Trophoblast cell (in vitro differentiated cells and primary cell): ENCODE data around the gene SMAP1.

Source experiments
- DNase-seq, 2 donors: peaks; one replicate each; pipeline ENCODE4 v3.0.0-alpha.2; 2016
- H2AFZ ChIP-seq: 2 replicates; pipeline ENCODE4 v1.6.1; 2013; ENCODE audit warnings: low read length, moderate library complexity, mild to moderate bottlenecking; ENCODE audit not compliant: insufficient read depth, poor library complexity
- H2AK5ac ChIP-seq: 2 replicates; pipeline ENCODE4 v1.6.1; 2013; ENCODE audit warnings: mild to moderate bottlenecking, low read length
- H2BK120ac ChIP-seq: 2 replicates; pipeline ENCODE4 v1.6.1; 2013; ENCODE audit warnings: low read length, mild to moderate bottlenecking, moderate library complexity; ENCODE audit not compliant: insufficient read depth, poor library complexity
- H2BK12ac ChIP-seq: 2 replicates; pipeline ENCODE4 v1.6.1; 2013; ENCODE audit warnings: mild to moderate bottlenecking, low read length, moderate library complexity
- H2BK5ac ChIP-seq: 2 replicates; pipeline ENCODE4 v1.6.1; 2013; ENCODE audit warnings: low read length, low read depth, moderate library complexity, mild to moderate bottlenecking; ENCODE audit not compliant: poor library complexity
- H3K14ac ChIP-seq: 2 replicates; pipeline ENCODE4 v1.6.1; 2013; ENCODE audit warnings: mild to moderate bottlenecking, low read length
- H3K18ac ChIP-seq: 2 replicates; pipeline ENCODE4 v1.6.1; 2013; ENCODE audit warnings: mild to moderate bottlenecking, low read length
- H3K23ac ChIP-seq: 2 replicates; pipeline ENCODE4 v1.6.1; 2013; ENCODE audit warnings: low read length
- H3K27ac ChIP-seq: 2 replicates; pipeline ENCODE4 v1.5.1; 2013; ENCODE audit warnings: low read depth, mild to moderate bottlenecking, inconsistent platforms, low read length, moderate library complexity
- H3K27me3 ChIP-seq: 2 replicates; pipeline ENCODE4 v1.6.1; 2013; ENCODE audit warnings: inconsistent platforms, mild to moderate bottlenecking, low read length, moderate library complexity; ENCODE audit not compliant: insufficient read depth
- H3K36me3 ChIP-seq, 2 experiments: 1 replicate in 1 of 2; 2 replicates in 1 of 2; pipeline ENCODE4 v1.6.1; 2013; ENCODE audit warnings: low read length in 2 of 2, mild to moderate bottlenecking in 2 of 2, moderate library complexity in 1 of 2; ENCODE audit not compliant: insufficient read depth in 2 of 2, control insufficient read depth in 1 of 2
- H3K4ac ChIP-seq: 2 replicates; pipeline ENCODE4 v1.6.1; 2013; ENCODE audit warnings: low read depth, mild to moderate bottlenecking, low read length, moderate library complexity
- H3K4me1 ChIP-seq, 2 experiments: 1 replicate in 1 of 2; 2 replicates in 1 of 2; pipeline ENCODE4 v1.6.1; 2013; ENCODE audit warnings: low read length in 2 of 2, mild to moderate bottlenecking in 2 of 2, moderate library complexity in 1 of 2; ENCODE audit not compliant: insufficient read depth in 2 of 2, control insufficient read depth in 1 of 2
- H3K4me2 ChIP-seq: 2 replicates; pipeline ENCODE4 v1.6.1; 2013; ENCODE audit warnings: inconsistent platforms, mild to moderate bottlenecking, low read length, moderate library complexity
- H3K4me3 ChIP-seq: 2 replicates; pipeline ENCODE4 v1.5.1; 2013; ENCODE audit warnings: mild to moderate bottlenecking, low read depth, low read length, inconsistent platforms
- H3K79me1 ChIP-seq: one replicate; pipeline ENCODE4 v1.6.1; 2013; ENCODE audit warnings: low read length
- H3K79me2 ChIP-seq: 2 replicates; pipeline ENCODE4 v1.6.1; 2013; ENCODE audit warnings: low read length, mild to moderate bottlenecking; ENCODE audit not compliant: control insufficient read depth, insufficient read depth, poor library complexity
- H3K9ac ChIP-seq: 2 replicates; pipeline ENCODE4 v1.6.1; 2013; ENCODE audit warnings: mild to moderate bottlenecking, low read length
- H3K9me3 ChIP-seq: 2 replicates; pipeline ENCODE4 v1.6.1; 2013; ENCODE audit warnings: low read depth, mild to moderate bottlenecking, control low read depth, inconsistent platforms, low read length; ENCODE audit not compliant: insufficient read depth
- H4K12ac ChIP-seq: 2 replicates; pipeline ENCODE4 v1.6.1; 2013; ENCODE audit warnings: low read depth, mild to moderate bottlenecking, low read length, moderate library complexity
- H4K8ac ChIP-seq: 2 replicates; pipeline ENCODE4 v1.6.1; 2013; ENCODE audit warnings: low read depth, mild to moderate bottlenecking, low read length, moderate library complexity
- H4K91ac ChIP-seq: one replicate; pipeline ENCODE4 v1.6.1; 2013; ENCODE audit warnings: low read depth, mild to moderate bottlenecking, low read length, moderate library complexity
- WGBS: extraction: QIAGEN DNeasy Blood & Tissue Kit; methylation state at CpG from one replicate; pipeline ENCODE4 v1.1.7; 2013; ENCODE audit warnings: missing lambda C conversion rate; ENCODE audit not compliant: insufficient read length, insufficient coverage; ENCODE audit errors: extremely low coverage; 5-methylcytosine and 5-hydroxymethylcytosine counted together

SMAP1 gene

DNA sequence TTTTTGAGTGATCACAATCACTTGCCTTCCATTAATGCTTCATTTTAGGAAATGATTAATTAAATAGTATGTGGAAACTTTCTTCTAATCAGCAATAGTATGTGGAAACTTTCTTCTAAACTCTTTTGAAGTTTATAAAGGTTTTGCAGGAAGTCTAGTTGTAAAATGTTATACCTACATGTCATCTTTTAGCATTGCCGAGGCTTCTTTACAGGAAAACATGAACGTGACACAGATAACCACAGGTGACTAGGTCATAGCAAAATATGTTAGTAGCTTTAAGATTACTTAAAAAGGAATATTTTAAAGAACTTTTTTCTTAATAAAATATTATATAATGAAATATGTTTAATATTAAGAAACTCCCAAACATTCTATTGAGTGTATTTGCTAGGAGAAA lies 56.8 kb downstream of the SMAP1 start:
- Histone ChIP-seq H2AFZ (no peak overlapping the region), H3K4me1 (no peaks in the 10 kb centered on the region), H3K4me3 (no peak overlapping the region), H3K9me3 (no peaks in the 10 kb centered on the region), H3K14ac (no peak overlapping the region), H3K27me3 (no peaks in the 10 kb centered on the region), H3K18ac (no peak overlapping the region), H2BK5ac (no peak overlapping the region), H2BK120ac (no peak overlapping the region), H3K79me2 (no peaks in the 10 kb centered on the region), H4K12ac (no peak overlapping the region), H3K79me1 (no peaks in the 10 kb centered on the region), H3K9ac (no peak overlapping the region), H2BK12ac (no peak overlapping the region), H3K4ac (no peak overlapping the region), H4K91ac (no peak overlapping the region), H2AK5ac (no peak overlapping the region), H3K36me3 (no peaks in the 10 kb centered on the region), H3K4me2 (no peak overlapping the region), H3K23ac (no peak overlapping the region), H4K8ac (no peak overlapping the region), H3K27ac (no peak overlapping the region)
- WGBS, result no CpG with 5 or more reads among the region's 2 CpGs
- no peak for DNase-seq

DNA sequence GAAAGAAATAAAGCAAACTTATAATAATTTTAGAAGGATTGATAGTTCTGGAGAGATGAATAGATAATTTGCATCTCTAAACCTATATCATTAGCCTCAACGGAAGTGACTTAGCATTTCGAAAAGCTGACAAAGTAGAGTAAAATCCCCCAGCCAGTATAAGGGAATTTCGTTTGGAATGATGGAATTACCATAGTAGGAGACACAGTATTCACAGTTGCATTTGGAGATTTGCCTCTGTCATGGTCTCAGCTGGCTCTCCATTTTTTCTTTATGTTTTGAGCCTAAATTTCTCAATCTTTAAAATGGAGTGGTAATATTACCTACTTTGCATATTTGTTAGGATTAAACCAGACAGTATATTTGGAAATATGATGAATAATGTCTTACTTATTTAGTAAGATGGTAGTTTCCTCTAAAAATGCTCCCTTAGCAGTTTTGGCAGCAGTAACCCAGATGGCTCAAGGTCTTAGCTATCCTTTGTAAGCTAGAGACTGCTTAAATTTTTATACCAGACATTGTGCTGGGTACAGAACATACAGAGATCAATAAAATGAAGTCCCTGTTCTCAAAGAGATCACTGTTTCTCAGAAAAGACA lies 58.2 kb downstream of the SMAP1 start:
- Histone ChIP-seq H2BK120ac (no peak overlapping the region), H4K91ac (no peak overlapping the region), H3K4me1 (no peaks in the 10 kb centered on the region), H3K18ac (no peak overlapping the region), H3K9ac (no peak overlapping the region), H2BK5ac (no peak overlapping the region), H3K23ac (no peak overlapping the region), H2AFZ (no peak overlapping the region), H3K27ac (no peak overlapping the region), H3K14ac (no peak overlapping the region), H4K8ac (no peak overlapping the region), H3K79me2 (no peaks in the 10 kb centered on the region), H3K4me3 (no peak overlapping the region), H2BK12ac (no peak overlapping the region), H3K36me3 (no peaks in the 10 kb centered on the region), H3K9me3 (no peaks in the 10 kb centered on the region), H3K27me3 (no peaks in the 10 kb centered on the region), H4K12ac (no peak overlapping the region), H2AK5ac (no peak overlapping the region), H3K4ac (no peak overlapping the region), H3K79me1 (no peaks in the 10 kb centered on the region), H3K4me2 (no peak overlapping the region)
- no CpG with 5 or more reads among the region's 3 CpGs for WGBS
- DNase-seq, result no peak

DNA sequence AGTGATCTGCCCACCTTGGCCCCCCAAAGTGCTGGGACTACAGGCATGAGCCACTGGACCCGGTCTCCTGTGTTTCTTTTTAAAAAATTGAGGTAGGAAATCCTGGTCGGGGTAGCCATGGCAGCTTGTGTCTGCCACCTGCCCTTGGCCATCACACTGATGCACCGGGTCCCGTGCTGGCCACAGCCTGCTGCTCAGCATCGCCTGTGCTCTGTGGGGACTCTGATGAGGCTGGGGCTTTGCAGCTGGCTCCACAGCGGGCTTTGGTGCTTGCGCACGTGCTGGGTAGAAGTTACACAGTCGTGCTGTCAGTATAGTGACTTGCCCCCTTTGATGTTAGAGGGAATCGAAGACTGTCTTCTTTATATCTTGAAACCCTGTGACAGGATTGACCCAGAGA lies 66.7 kb downstream of the SMAP1 start:
- no CpG with 5 or more reads among the region's 10 CpGs for WGBS

DNA sequence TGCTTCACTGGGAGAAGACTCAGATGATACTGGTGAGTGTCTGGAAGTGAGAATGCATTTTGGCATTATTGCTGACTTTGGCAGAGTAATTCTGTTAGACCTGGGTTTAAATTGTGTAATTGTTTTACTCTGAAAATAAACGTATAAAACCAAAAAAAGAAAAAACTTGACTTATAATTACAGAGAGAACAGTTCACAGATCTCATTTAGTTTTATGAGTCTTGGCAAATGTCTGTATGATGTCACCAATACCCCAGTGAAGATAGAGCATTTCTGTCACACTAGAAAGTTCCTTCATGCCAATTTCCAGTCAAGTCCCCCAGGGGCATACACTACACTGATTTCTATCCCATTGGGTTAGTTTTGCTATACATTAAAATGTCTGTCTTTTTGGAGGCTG lies 67.3 kb downstream of the SMAP1 start:
- H4K12ac ChIP-seq, result no peak overlapping the region

More for the DNA sequence above, 66.7 kb downstream of the SMAP1 start:
- H3K4me1 ChIP-seq, result no peaks in the 10 kb centered on the region
- H3K4ac ChIP-seq, result no peak overlapping the region
- no peak overlapping the region for H4K91ac ChIP-seq
- no peak overlapping the region for H2BK12ac ChIP-seq
- no peaks in the 10 kb centered on the region for H3K27me3 ChIP-seq
- no peak for DNase-seq
- H2AK5ac ChIP-seq, result no peak overlapping the region
- H3K14ac ChIP-seq, result no peak overlapping the region
- no peak overlapping the region for H3K27ac ChIP-seq
- H2BK5ac ChIP-seq, result no peak overlapping the region
- no peaks in the 10 kb centered on the region for H3K79me2 ChIP-seq
- no peak overlapping the region for H3K4me3 ChIP-seq
- no peaks in the 10 kb centered on the region for H3K9me3 ChIP-seq
- no peak overlapping the region for H3K18ac ChIP-seq
- H3K36me3 ChIP-seq, result no peaks in the 10 kb centered on the region
- no peak overlapping the region for H2AFZ ChIP-seq
- H3K79me1 ChIP-seq, result no peaks in the 10 kb centered on the region
- no peak overlapping the region for H4K8ac ChIP-seq
- no peak overlapping the region for H3K4me2 ChIP-seq
- no peak overlapping the region for H4K12ac ChIP-seq
- no peak overlapping the region for H3K9ac ChIP-seq
- no peak overlapping the region for H3K23ac ChIP-seq
- H2BK120ac ChIP-seq, result no peak overlapping the region

More for the DNA sequence above, 67.3 kb downstream of the SMAP1 start:
- Histone ChIP-seq H2BK120ac (no peak overlapping the region), H3K14ac (no peak overlapping the region), H3K27me3 (no peaks in the 10 kb centered on the region), H3K4ac (no peak overlapping the region), H3K9ac (no peak overlapping the region), H3K23ac (no peak overlapping the region), H3K18ac (no peak overlapping the region), H3K9me3 (no peaks in the 10 kb centered on the region), H3K36me3 (no peaks in the 10 kb centered on the region), H3K79me1 (no peaks in the 10 kb centered on the region), H4K8ac (no peak overlapping the region), H4K91ac (no peak overlapping the region), H3K79me2 (no peaks in the 10 kb centered on the region), H3K27ac (no peak overlapping the region), H3K4me3 (no peak overlapping the region), H2BK5ac (no peak overlapping the region), H2AFZ (no peak overlapping the region), H3K4me2 (no peak overlapping the region), H2AK5ac (no peak overlapping the region), H2BK12ac (no peak overlapping the region), H3K4me1 (no peaks in the 10 kb centered on the region)
- no CpG with 5 or more reads among the region's 1 CpG for WGBS
- no peak for DNase-seq
